HG02588 (cell line): ENCODE results near the gene RMND5A.
"Not testable (repeated sequence)": the region's sequence is repeated elsewhere in the genome, so short reads cannot be mapped to it uniquely, and the experiment has no call there.

Source experiments
- ATAC-seq: cut with Tn5 transposase; IDR thresholded peaks from one replicate; pipeline ENCODE4 v1.9.1; 2021; ENCODE audit warnings: mild to moderate bottlenecking, moderate library complexity; ENCODE audit not compliant: unreplicated experiment

RMND5A gene

GRCh38 chr2:86708126-86708525 is 12.0 kb upstream of the RMND5A start:
- ATAC-seq: not testable (repeated sequence)

- not testable (repeated sequence) for ATAC-seq
These were observed 5.4 kb upstream of the RMND5A start for GRCh38 chr2:86714579-86715173.

GRCh38 chr2:86719263-86719636 is 841 bp upstream of the RMND5A start:
- ATAC-seq: not testable (repeated sequence)

- ATAC-seq: peak; percentile 24
These were observed 639 bp downstream of the RMND5A start for GRCh38 chr2:86720540-86721320.

- not testable (repeated sequence) for ATAC-seq
These were observed 5.6 kb downstream of the RMND5A start for GRCh38 chr2:86725706-86726105.

GRCh38 chr2:86732040-86732525 is 12.0 kb downstream of the RMND5A start:
- ATAC-seq: not testable (repeated sequence)

GRCh38 chr2:86732837-86733236 is 12.7 kb downstream of the RMND5A start:
- not testable (repeated sequence) for ATAC-seq

- ATAC-seq: not testable (repeated sequence)
These were observed 13.4 kb downstream of the RMND5A start for GRCh38 chr2:86733528-86733927.

- not testable (repeated sequence) for ATAC-seq
These were observed 14.8 kb downstream of the RMND5A start for GRCh38 chr2:86734896-86735295.

GRCh38 chr2:86739485-86739884 is 19.4 kb downstream of the RMND5A start:
- not testable (repeated sequence) for ATAC-seq

GRCh38 chr2:86739889-86740288 is 19.8 kb downstream of the RMND5A start:
- ATAC-seq: not testable (repeated sequence)

- ATAC-seq: not testable (repeated sequence)
These were observed 21.9 kb downstream of the RMND5A start for GRCh38 chr2:86741889-86742498.

GRCh38 chr2:86744152-86744551 is 24.1 kb downstream of the RMND5A start:
- ATAC-seq: no peak

GRCh38 chr2:86746939-86747338 is 26.8 kb downstream of the RMND5A start:
- no peak for ATAC-seq

GRCh38 chr2:86747711-86748639 is 27.9 kb downstream of the RMND5A start:
- ATAC-seq: no peak

- no peak for ATAC-seq
These were observed 30.2 kb downstream of the RMND5A start for GRCh38 chr2:86750240-86750839.

- ATAC-seq: no peak
These were observed 31.7 kb downstream of the RMND5A start for GRCh38 chr2:86751778-86752177.

GRCh38 chr2:86752934-86753333 is 32.8 kb downstream of the RMND5A start:
- ATAC-seq: no peak

GRCh38 chr2:86753606-86754005 is 33.5 kb downstream of the RMND5A start:
- no peak for ATAC-seq

GRCh38 chr2:86758405-86758804 is 38.3 kb downstream of the RMND5A start:
- no peak for ATAC-seq
